DMS153 (cell line): ENCODE results near the gene CSF1.

Experiments
- DNase-seq: peaks from one replicate; lab custom pipeline; 2025; lab: John Stamatoyannopoulos, UW

The CSF1 gene

GRCh38 chr1:109882288-109883245 lies 28.1 kb upstream of the CSF1 start:
- no peak for DNase-seq

GRCh38 chr1:109883248-109883955 lies 27.2 kb upstream of the CSF1 start:
- no peak for DNase-seq

- no peak for DNase-seq
Measured at GRCh38 chr1:109884242-109884891, 26.3 kb upstream of the CSF1 start.

- DNase-seq = no peak
Measured at GRCh38 chr1:109885589-109885988, 25.1 kb upstream of the CSF1 start.

- no peak for DNase-seq
Measured at GRCh38 chr1:109886827-109887226, 23.8 kb upstream of the CSF1 start.

- no peak for DNase-seq
Measured at GRCh38 chr1:109887271-109887670, 23.4 kb upstream of the CSF1 start.

- no peak for DNase-seq
Measured at GRCh38 chr1:109887884-109888283, 22.8 kb upstream of the CSF1 start.

GRCh38 chr1:109889094-109889493 lies 21.6 kb upstream of the CSF1 start:
- DNase-seq = no peak

GRCh38 chr1:109890115-109890953 lies 20.3 kb upstream of the CSF1 start:
- DNase-seq = no peak

GRCh38 chr1:109891930-109892329 lies 18.7 kb upstream of the CSF1 start:
- peak; percentile 8 for DNase-seq

- no peak for DNase-seq
Measured at GRCh38 chr1:109892561-109893368, 17.9 kb upstream of the CSF1 start.

- no peak for DNase-seq
Measured at GRCh38 chr1:109893532-109894171, 17.0 kb upstream of the CSF1 start.

- DNase-seq = no peak
Measured at GRCh38 chr1:109894823-109895719, 15.6 kb upstream of the CSF1 start.

GRCh38 chr1:109895720-109896504 lies 14.7 kb upstream of the CSF1 start:
- no peak for DNase-seq

- DNase-seq = no peak
Measured at GRCh38 chr1:109896681-109897080, 14.0 kb upstream of the CSF1 start.

GRCh38 chr1:109897259-109897955 lies 13.2 kb upstream of the CSF1 start:
- no peak for DNase-seq

- DNase-seq = no peak
Measured at GRCh38 chr1:109898842-109899241, 11.8 kb upstream of the CSF1 start.

GRCh38 chr1:109901141-109901523 lies 9.5 kb upstream of the CSF1 start:
- DNase-seq = no peak
